Mesenchymal stem cell (in vitro differentiated cells and primary cell): ENCODE data around the gene ORAI3.

Experiments
- DNase-seq: peaks from one replicate; pipeline ENCODE4 v3.0.0-alpha.2; 2013
- H2AFZ ChIP-seq: one replicate; pipeline ENCODE4 v1.6.1; 2013; ENCODE audit warnings: low read depth, mild to moderate bottlenecking, control low read depth, inconsistent platforms, low read length, moderate library complexity
- H2AK5ac ChIP-seq: 2 replicates; pipeline ENCODE4 v1.6.1; 2013; ENCODE audit warnings: low read length, moderate library complexity, mild to moderate bottlenecking, inconsistent platforms; ENCODE audit not compliant: severe bottlenecking
- H2BK120ac ChIP-seq: one replicate; pipeline ENCODE4 v1.6.1; 2013; ENCODE audit warnings: low read depth, mild to moderate bottlenecking, inconsistent platforms, low read length, moderate library complexity
- H2BK12ac ChIP-seq, 2 experiments: one replicate each; pipeline ENCODE4 v1.6.1; 2013; ENCODE audit warnings: inconsistent platforms in 2 of 2, low read length in 2 of 2, mild to moderate bottlenecking in 2 of 2, moderate library complexity in 2 of 2, control low read depth in 1 of 2
- H2BK15ac ChIP-seq: one replicate; pipeline ENCODE4 v1.6.1; 2013; ENCODE audit warnings: mild to moderate bottlenecking, low read depth, inconsistent platforms; ENCODE audit not compliant: poor library complexity, severe bottlenecking
- H2BK5ac ChIP-seq: 2 replicates; pipeline ENCODE4 v1.6.1; 2013; ENCODE audit warnings: low read depth, mild to moderate bottlenecking, low read length, control low read depth, inconsistent platforms; ENCODE audit not compliant: poor library complexity, severe bottlenecking
- H3K14ac ChIP-seq, 2 experiments: one replicate each; pipeline ENCODE4 v1.6.1; 2013; ENCODE audit warnings: inconsistent platforms in 2 of 2, low read length in 2 of 2, control low read depth in 1 of 2, mild to moderate bottlenecking in 1 of 2, moderate library complexity in 1 of 2
- H3K18ac ChIP-seq, 2 experiments: one replicate each; pipeline ENCODE4 v1.6.1; 2013; ENCODE audit warnings: inconsistent platforms in 2 of 2, low read length in 2 of 2, control low read depth in 1 of 2, low read depth in 1 of 2, mild to moderate bottlenecking in 1 of 2
- H3K23ac ChIP-seq, 2 experiments: one replicate each; pipeline ENCODE4 v1.6.1; 2013; ENCODE audit warnings: inconsistent platforms in 2 of 2, low read length in 2 of 2, mild to moderate bottlenecking in 2 of 2, moderate library complexity in 2 of 2, control low read depth in 1 of 2
- H3K27ac ChIP-seq: 2 replicates; pipeline ENCODE4 v1.5.1; 2013; ENCODE audit warnings: mild to moderate bottlenecking, moderate library complexity, low read length, control low read depth, inconsistent platforms; ENCODE audit not compliant: poor library complexity, severe bottlenecking
- H3K27me3 ChIP-seq, 2 experiments: 2 replicates each; pipeline versions ENCODE4 v1.6.1 to v1.7.0; 2013; ENCODE audit warnings: low read length in 2 of 2, mild to moderate bottlenecking in 2 of 2, moderate library complexity in 2 of 2, control low read depth in 1 of 2, inconsistent platforms in 1 of 2; ENCODE audit not compliant: control insufficient read depth in 1 of 2, insufficient read depth in 1 of 2
- H3K36me3 ChIP-seq, 2 experiments: 2 replicates each; pipeline versions ENCODE4 v1.6.1 to v1.7.0; 2013; ENCODE audit warnings: low read length in 2 of 2, control low read depth in 1 of 2, inconsistent platforms in 1 of 2, low read depth in 1 of 2, mild to moderate bottlenecking in 1 of 2; ENCODE audit not compliant: insufficient read depth in 2 of 2, control insufficient read depth in 1 of 2
- H3K4ac ChIP-seq, 2 experiments: one replicate each; pipeline ENCODE4 v1.6.1; 2013; ENCODE audit warnings: inconsistent platforms in 2 of 2, low read length in 2 of 2, mild to moderate bottlenecking in 2 of 2, moderate library complexity in 2 of 2, control low read depth in 1 of 2, low read depth in 1 of 2
- H3K4me1 ChIP-seq: 2 replicates; pipeline ENCODE4 v1.6.1; 2013; ENCODE audit warnings: low read depth, low read length, control low read depth; ENCODE audit not compliant: control insufficient read depth, insufficient read depth
- H3K4me2 ChIP-seq: 2 replicates; pipeline ENCODE4 v1.6.1; 2013; ENCODE audit warnings: low read length, mild to moderate bottlenecking, inconsistent platforms; ENCODE audit not compliant: poor library complexity, severe bottlenecking
- H3K4me3 ChIP-seq, 2 experiments: 2 replicates each; pipeline versions ENCODE4 v1.5.1 to v1.7.0; 2013; ENCODE audit warnings: low read length in 2 of 2, mild to moderate bottlenecking in 2 of 2, control low read depth in 1 of 2, low read depth in 1 of 2; ENCODE audit not compliant: insufficient read depth in 1 of 2
- H3K79me1 ChIP-seq: replicated peaks from 2 replicates; pipeline ENCODE4 v1.6.1; 2013; ENCODE audit warnings: mild to moderate bottlenecking, control low read depth, low read length, inconsistent platforms; ENCODE audit not compliant: poor library complexity, severe bottlenecking
- H3K9ac ChIP-seq: 2 replicates; pipeline ENCODE4 v1.7.0; 2013; ENCODE audit warnings: mild to moderate bottlenecking, low read length, moderate library complexity
- H3K9me3 ChIP-seq: 2 replicates; pipeline ENCODE4 v1.7.0; 2013; ENCODE audit warnings: mild to moderate bottlenecking, low read length; ENCODE audit not compliant: control insufficient read depth
- H4K8ac ChIP-seq: one replicate; pipeline ENCODE4 v1.6.1; 2013; ENCODE audit warnings: inconsistent platforms, mild to moderate bottlenecking, low read length, moderate library complexity
- H4K91ac ChIP-seq: one replicate; pipeline ENCODE4 v1.6.1; 2013; ENCODE audit warnings: mild to moderate bottlenecking, low read length, inconsistent platforms
- WGBS: methylation state at CpG from one replicate; pipeline ENCODE4 v1.1.7; 2013; ENCODE audit warnings: mixed read lengths; 5-methylcytosine and 5-hydroxymethylcytosine counted together

Gene ORAI3

GRCh38 chr16:30977502-30977901, 28.6 kb downstream of the ORAI3 start:
- H3K9ac ChIP-seq: no peak overlapping the region
- H3K79me1 ChIP-seq: peaks cover 40% of the 10 kb centered on the region
- WGBS: 84% methylated on average over 17 of the region's 17 CpGs

GRCh38 chr16:30979170-30980022, 30.5 kb downstream of the ORAI3 start:
- no peak for DNase-seq
- no peak overlapping the region for H3K9ac ChIP-seq
- H3K4me2 ChIP-seq: no peak overlapping the region
- peaks cover 31% of the 10 kb centered on the region for H3K79me1 ChIP-seq
- H2BK120ac ChIP-seq: no peak overlapping the region
- no peak overlapping the region for H4K8ac ChIP-seq
- H2AK5ac ChIP-seq: no peak overlapping the region
- H3K9me3 ChIP-seq: no peaks in the 10 kb centered on the region
- no peaks in the 10 kb centered on the region for H3K27me3 ChIP-seq
- H2AFZ ChIP-seq: no peak overlapping the region
- no peak overlapping the region for H4K91ac ChIP-seq
- no peak overlapping the region for H3K18ac ChIP-seq
- no peak overlapping the region for H2BK15ac ChIP-seq
- no peak overlapping the region for H3K27ac ChIP-seq
- WGBS: 95% methylated on average over 59 of the region's 62 CpGs
- H2BK12ac ChIP-seq: no peak overlapping the region
- no peak overlapping the region for H3K23ac ChIP-seq
- H3K4me1 ChIP-seq: peaks cover 8% of the 10 kb centered on the region
- H3K36me3 ChIP-seq: peaks cover 75 to 98% of the 10 kb centered on the region in 2 experiments
- H3K4me3 ChIP-seq: no peak overlapping the region
- no peak overlapping the region for H2BK5ac ChIP-seq
- no peak overlapping the region for H3K4ac ChIP-seq
- no peak overlapping the region for H3K14ac ChIP-seq

More at GRCh38 chr16:30977502-30977901, 28.6 kb downstream of the ORAI3 start:
- H2BK12ac ChIP-seq: no peak overlapping the region
- no peak overlapping the region for H3K18ac ChIP-seq
- H3K4me3 ChIP-seq: no peak overlapping the region
- H3K36me3 ChIP-seq: peaks cover 81 to 97% of the 10 kb centered on the region in 2 experiments
- no peak overlapping the region for H2AK5ac ChIP-seq
- H4K91ac ChIP-seq: no peak overlapping the region
- H3K9me3 ChIP-seq: no peaks in the 10 kb centered on the region
- H3K23ac ChIP-seq: no peak overlapping the region
- H2BK120ac ChIP-seq: no peak overlapping the region
- no peak overlapping the region for H3K4me2 ChIP-seq
- no peak overlapping the region for H3K4ac ChIP-seq
- H3K27me3 ChIP-seq: no peaks in the 10 kb centered on the region
- no peak overlapping the region for H2BK15ac ChIP-seq
- H3K27ac ChIP-seq: no peak overlapping the region
- no peak overlapping the region for H3K14ac ChIP-seq
- H3K4me1 ChIP-seq: peaks cover 8% of the 10 kb centered on the region
- no peak overlapping the region for H2BK5ac ChIP-seq
- no peak overlapping the region for H2AFZ ChIP-seq
- H4K8ac ChIP-seq: no peak overlapping the region
- DNase-seq: no peak

- Histone ChIP-seq H2BK12ac (no peak overlapping the region), H3K27me3 (no peaks in the 10 kb centered on the region), H2BK120ac (no peak overlapping the region), H3K4ac (no peak overlapping the region), H2AFZ (no peak overlapping the region), H2AK5ac (no peak overlapping the region), H3K9ac (no peak overlapping the region), H2BK5ac (no peak overlapping the region), H4K8ac (no peak overlapping the region), H3K23ac (no peak overlapping the region), H3K9me3 (no peaks in the 10 kb centered on the region), H3K18ac (no peak overlapping the region), H4K91ac (no peak overlapping the region), H3K36me3 (peaks cover 73 to 97% of the 10 kb centered on the region in 2 experiments), H3K27ac (no peak overlapping the region), H3K4me1 (peaks cover 12% of the 10 kb centered on the region), H3K4me2 (no peak overlapping the region), H3K79me1 (peaks cover 31% of the 10 kb centered on the region), H3K4me3 (no peak overlapping the region), H3K14ac (no peak overlapping the region), H2BK15ac (no peak overlapping the region)
- WGBS: 95% methylated on average over 15 of the region's 15 CpGs
- no peak for DNase-seq
These were observed 31.1 kb downstream of the ORAI3 start for GRCh38 chr16:30980023-30980371.

- H3K9ac ChIP-seq: no peak overlapping the region
- no peaks in the 10 kb centered on the region for H3K27me3 ChIP-seq
- H2BK15ac ChIP-seq: no peak overlapping the region
- H3K18ac ChIP-seq: no peak overlapping the region
- H3K23ac ChIP-seq: no peak overlapping the region
- peaks cover 16% of the 10 kb centered on the region for H3K4me1 ChIP-seq
- no peak overlapping the region for H2AFZ ChIP-seq
- no peak overlapping the region for H4K8ac ChIP-seq
- H3K79me1 ChIP-seq: peaks cover 31% of the 10 kb centered on the region
- H3K9me3 ChIP-seq: no peaks in the 10 kb centered on the region
- H3K4me3 ChIP-seq: no peak overlapping the region
- WGBS: 96% methylated on average over 29 of the region's 29 CpGs
- no peak overlapping the region for H3K27ac ChIP-seq
- H2AK5ac ChIP-seq: no peak overlapping the region
- no peak overlapping the region for H2BK120ac ChIP-seq
- no peak overlapping the region for H3K4ac ChIP-seq
- peak overlapping the region; percentile 28 for H4K91ac ChIP-seq
- DNase-seq: no peak
- H3K4me2 ChIP-seq: no peak overlapping the region
- H3K36me3 ChIP-seq: peaks cover 68 to 94% of the 10 kb centered on the region in 2 experiments
- H3K14ac ChIP-seq: no peak overlapping the region
- H2BK5ac ChIP-seq: no peak overlapping the region
- H2BK12ac ChIP-seq: no peak overlapping the region
These were observed 31.6 kb downstream of the ORAI3 start for GRCh38 chr16:30980434-30980833.
